Neural cell (in vitro differentiated cells): ENCODE data around the gene ZCCHC24. TPM values are rescaled to one million over a fixed set of nuclear protein-coding genes. Genes with fewer than 3 reads are reported as not detected.

Source experiments
- H2AFZ ChIP-seq: fragments of 200-600, 300-800 bp; sonication (generic), shearing (Covaris generic); 2 replicates; pipeline ENCODE4 v1.6.0; 2014; ENCODE audit warnings: low read depth, mild to moderate bottlenecking, antibody characterized with exemption, low read length, moderate library complexity
- H3F3A ChIP-seq: fragments of 200-600 bp; shearing (Covaris generic); 2 replicates; pipeline ENCODE4 v1.6.1; 2016; ENCODE audit warnings: mild to moderate bottlenecking, moderate library complexity, mixed read lengths, antibody characterized with exemption, low read length; ENCODE audit not compliant: insufficient read depth, poor library complexity, severe bottlenecking
- H3K27ac ChIP-seq: fragments of 200-600, 300-800 bp; sonication (generic), shearing (Covaris generic); 2 replicates; pipeline ENCODE4 v1.5.1; 2014; ENCODE audit warnings: mild to moderate bottlenecking, low read length, moderate library complexity
- H3K27me3 ChIP-seq: fragments of 300-800, 200-600 bp; sonication (generic), shearing (Covaris generic); 2 replicates; pipeline ENCODE4 v1.6.0; 2014; ENCODE audit warnings: mild to moderate bottlenecking, low read depth, low read length, moderate library complexity; ENCODE audit not compliant: insufficient read depth
- H3K36me3 ChIP-seq: fragments of 300-800, 200-600 bp; sonication (generic), shearing (Covaris generic); 2 replicates; pipeline ENCODE4 v1.5.1; 2014; ENCODE audit warnings: mild to moderate bottlenecking, antibody characterized with exemption, low read length, moderate library complexity; ENCODE audit not compliant: insufficient read depth
- H3K4me2 ChIP-seq: fragments of 300-800, 200-600 bp; sonication (generic), shearing (Covaris generic); 2 replicates; pipeline ENCODE4 v1.6.0; 2014; ENCODE audit warnings: mild to moderate bottlenecking, low read length
- H3K4me3 ChIP-seq: fragments of 300-800, 200-600 bp; sonication (generic), shearing (Covaris generic); 2 replicates; pipeline ENCODE4 v1.5.1; 2014; ENCODE audit warnings: mild to moderate bottlenecking, low read length, moderate library complexity
- H3K79me2 ChIP-seq: fragments of 200-600 bp; shearing (Covaris generic); replicated peaks from 2 replicates; pipeline ENCODE4 v1.6.0; 2014; ENCODE audit warnings: mild to moderate bottlenecking, low read length, moderate library complexity; ENCODE audit not compliant: insufficient read depth
- H3K9ac ChIP-seq: fragments of 300-800, 200-600 bp; sonication (generic), shearing (Covaris generic); 2 replicates; pipeline ENCODE4 v1.6.1; 2016; ENCODE audit warnings: mild to moderate bottlenecking, low read length, mixed read lengths
- H3K9me2 ChIP-seq: fragments of 200-600 bp; shearing (Covaris generic); 2 replicates; pipeline ENCODE4 v1.6.1; 2016; ENCODE audit warnings: mild to moderate bottlenecking, low read length, mixed read lengths; ENCODE audit not compliant: insufficient read depth
- H3K9me3 ChIP-seq: fragments of 200-600, 300-800 bp; sonication (generic), shearing (Covaris generic); 2 replicates; pipeline ENCODE4 v1.6.1; 2016; ENCODE audit warnings: mild to moderate bottlenecking, mixed run types, low read length, moderate library complexity, mixed read lengths
- H4K20me1 ChIP-seq: fragments of 200-600 bp; shearing (Covaris generic); 2 replicates; pipeline ENCODE4 v1.6.1; 2016; ENCODE audit warnings: mild to moderate bottlenecking, mixed run types; ENCODE audit not compliant: insufficient read depth
- CTCF ChIP-seq: fragments of 450-650 bp; IDR thresholded peaks from 2 replicates; pipeline ENCODE4 v1.5.1; 2014; ENCODE audit warnings: antibody characterized with exemption, mild to moderate bottlenecking, moderate library complexity; ENCODE audit not compliant: poor library complexity, severe bottlenecking
- EP300 ChIP-seq: fragments of 450-650 bp; conservative IDR thresholded peaks from 2 replicates; pipeline ENCODE4 v1.6.1; 2014; ENCODE audit warnings: antibody characterized with exemption, mild to moderate bottlenecking, moderate library complexity; ENCODE audit not compliant: poor library complexity, severe bottlenecking
- EZH2 ChIP-seq: fragments of 200-600, 300-800 bp; shearing (Covaris generic), sonication (generic); IDR thresholded peaks from 2 replicates; pipeline ENCODE4 v1.6.1; 2014; ENCODE audit warnings: antibody characterized with exemption, low read length, borderline replicate concordance, mild to moderate bottlenecking; ENCODE audit not compliant: insufficient read depth, poor library complexity, severe bottlenecking
- MXI1 ChIP-seq: fragments of 450-650 bp; conservative IDR thresholded peaks from 2 replicates; pipeline ENCODE4 v1.6.1; 2014; ENCODE audit warnings: antibody characterized with exemption, mild to moderate bottlenecking; ENCODE audit not compliant: poor library complexity, severe bottlenecking
- POLR2AphosphoS5 ChIP-seq: IDR thresholded peaks from 2 replicates; pipeline ENCODE4 v1.6.1; 2012
- RAD21 ChIP-seq: fragments of 450-650 bp; conservative IDR thresholded peaks from 2 replicates; pipeline ENCODE4 v1.6.1; 2014; ENCODE audit warnings: antibody characterized with exemption, mild to moderate bottlenecking, moderate library complexity
- SMC3 ChIP-seq: fragments of 450-650 bp; conservative IDR thresholded peaks from 2 replicates; pipeline ENCODE4 v1.6.1; 2014; ENCODE audit warnings: antibody characterized with exemption, mild to moderate bottlenecking, moderate library complexity; ENCODE audit not compliant: poor library complexity
- TAF1 ChIP-seq: IDR thresholded peaks from 2 replicates; pipeline ENCODE4 v1.6.1; 2012; ENCODE audit warnings: low read depth
- polyA plus RNA-seq: library from polyadenylated mRNA; depleted of rRNA; stranded (reverse); fragments of >200 nt; gene quantifications from 2 replicates; pipeline ENCODE4 v1.2.3, GENCODE V29; 2014
- TF ChIP-seq, protein P1 (sequence below): IDR thresholded peaks from 2 replicates; pipeline ENCODE4 v1.6.1; 2012; ENCODE audit warnings: borderline replicate concordance

The ZCCHC24 gene
- polyA plus RNA-seq, 1 donor from 2014 or later: not detected

- Histone ChIP-seq H3K36me3 (no peaks in the 10 kb centered on the region), H2AFZ (no peak overlapping the region)
Measured at GRCh38 chr10:79380946-79381721, 64.3 kb downstream of the ZCCHC24 start.

DNA sequence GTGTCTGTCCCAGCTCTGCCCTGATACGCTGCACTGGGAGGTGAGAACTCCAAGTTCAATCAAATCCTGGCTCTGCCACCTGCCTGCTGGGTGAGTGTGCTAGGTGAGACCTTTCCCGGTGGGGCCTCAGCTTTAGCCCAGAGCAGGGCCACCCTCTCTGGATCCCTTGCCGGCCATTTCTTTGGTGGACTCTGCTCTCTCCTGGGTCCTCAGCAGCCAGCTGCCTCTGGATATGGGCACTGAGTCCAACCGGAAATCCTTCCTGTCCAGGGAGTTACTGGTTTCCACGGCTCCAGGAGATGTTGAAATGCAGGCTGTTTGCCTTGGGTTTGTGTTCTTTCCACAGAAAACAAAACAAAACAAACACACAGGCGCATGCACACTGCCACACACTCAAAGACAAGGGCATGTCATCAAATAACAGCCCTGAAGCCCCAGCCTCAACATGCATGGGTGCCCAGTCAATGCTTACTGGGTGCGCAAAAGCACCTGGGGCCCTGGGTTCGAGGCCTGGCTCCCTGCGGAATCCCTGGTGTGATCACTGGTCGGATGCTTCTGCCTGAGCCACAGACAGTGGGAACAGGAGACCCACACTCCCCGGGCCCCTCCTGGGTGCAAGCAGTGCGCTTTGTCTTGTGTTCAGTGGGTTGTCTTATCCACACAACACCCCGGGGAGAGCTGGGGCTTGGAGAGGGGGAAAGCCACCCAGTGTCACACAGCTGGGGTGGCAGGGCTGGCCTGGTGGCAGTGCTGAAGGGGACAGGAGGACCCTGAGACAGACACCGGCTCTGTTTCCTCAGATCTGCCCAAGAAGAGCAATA is 65.1 kb downstream of the ZCCHC24 start:
- no peak overlapping the region for H3K4me2 ChIP-seq
- TF ChIP-seq TAF1 (no peak), EZH2 (no peak), RAD21 (no peak), CTCF (no peak), POLR2AphosphoS5 (no peak)
- TF ChIP-seq, protein P1, sequence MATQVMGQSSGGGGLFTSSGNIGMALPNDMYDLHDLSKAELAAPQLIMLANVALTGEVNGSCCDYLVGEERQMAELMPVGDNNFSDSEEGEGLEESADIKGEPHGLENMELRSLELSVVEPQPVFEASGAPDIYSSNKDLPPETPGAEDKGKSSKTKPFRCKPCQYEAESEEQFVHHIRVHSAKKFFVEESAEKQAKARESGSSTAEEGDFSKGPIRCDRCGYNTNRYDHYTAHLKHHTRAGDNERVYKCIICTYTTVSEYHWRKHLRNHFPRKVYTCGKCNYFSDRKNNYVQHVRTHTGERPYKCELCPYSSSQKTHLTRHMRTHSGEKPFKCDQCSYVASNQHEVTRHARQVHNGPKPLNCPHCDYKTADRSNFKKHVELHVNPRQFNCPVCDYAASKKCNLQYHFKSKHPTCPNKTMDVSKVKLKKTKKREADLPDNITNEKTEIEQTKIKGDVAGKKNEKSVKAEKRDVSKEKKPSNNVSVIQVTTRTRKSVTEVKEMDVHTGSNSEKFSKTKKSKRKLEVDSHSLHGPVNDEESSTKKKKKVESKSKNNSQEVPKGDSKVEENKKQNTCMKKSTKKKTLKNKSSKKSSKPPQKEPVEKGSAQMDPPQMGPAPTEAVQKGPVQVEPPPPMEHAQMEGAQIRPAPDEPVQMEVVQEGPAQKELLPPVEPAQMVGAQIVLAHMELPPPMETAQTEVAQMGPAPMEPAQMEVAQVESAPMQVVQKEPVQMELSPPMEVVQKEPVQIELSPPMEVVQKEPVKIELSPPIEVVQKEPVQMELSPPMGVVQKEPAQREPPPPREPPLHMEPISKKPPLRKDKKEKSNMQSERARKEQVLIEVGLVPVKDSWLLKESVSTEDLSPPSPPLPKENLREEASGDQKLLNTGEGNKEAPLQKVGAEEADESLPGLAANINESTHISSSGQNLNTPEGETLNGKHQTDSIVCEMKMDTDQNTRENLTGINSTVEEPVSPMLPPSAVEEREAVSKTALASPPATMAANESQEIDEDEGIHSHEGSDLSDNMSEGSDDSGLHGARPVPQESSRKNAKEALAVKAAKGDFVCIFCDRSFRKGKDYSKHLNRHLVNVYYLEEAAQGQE: no peak

More at GRCh38 chr10:79380946-79381721, 64.3 kb downstream of the ZCCHC24 start:
- H3K4me2 ChIP-seq: no peak overlapping the region
- H3K79me2 ChIP-seq: no peaks in the 10 kb centered on the region
- H3K9me2 ChIP-seq: no peaks in the 10 kb centered on the region
- no peaks in the 10 kb centered on the region for H3K9me3 ChIP-seq
- H3K27me3 ChIP-seq: no peaks in the 10 kb centered on the region
- H4K20me1 ChIP-seq: no peaks in the 10 kb centered on the region
- H3K27ac ChIP-seq: no peak overlapping the region
- no peaks in the 10 kb centered on the region for H3F3A ChIP-seq
- H3K9ac ChIP-seq: no peak overlapping the region
- TF ChIP-seq MXI1: no peak
- TF ChIP-seq EZH2: no peak
- TF ChIP-seq SMC3: no peak
- TF ChIP-seq RAD21: no peak
- TF ChIP-seq EP300: no peak
- TF ChIP-seq TAF1: no peak
- TF ChIP-seq, protein P1: no peak
- TF ChIP-seq POLR2AphosphoS5: no peak
- no peak for TF ChIP-seq CTCF
- H3K4me3 ChIP-seq: no peak overlapping the region

More for the DNA sequence above, 65.1 kb downstream of the ZCCHC24 start:
- Histone ChIP-seq H4K20me1 (no peaks in the 10 kb centered on the region), H3K9ac (no peak overlapping the region), H3K36me3 (no peaks in the 10 kb centered on the region), H3K27ac (no peak overlapping the region), H3K79me2 (no peaks in the 10 kb centered on the region), H3K4me3 (no peak overlapping the region), H3F3A (no peaks in the 10 kb centered on the region), H2AFZ (no peak overlapping the region), H3K27me3 (no peaks in the 10 kb centered on the region), H3K9me3 (no peaks in the 10 kb centered on the region), H3K9me2 (no peaks in the 10 kb centered on the region)
